Measurements from ENCODE around the gene GBP4.

The GBP4 gene

DNA sequence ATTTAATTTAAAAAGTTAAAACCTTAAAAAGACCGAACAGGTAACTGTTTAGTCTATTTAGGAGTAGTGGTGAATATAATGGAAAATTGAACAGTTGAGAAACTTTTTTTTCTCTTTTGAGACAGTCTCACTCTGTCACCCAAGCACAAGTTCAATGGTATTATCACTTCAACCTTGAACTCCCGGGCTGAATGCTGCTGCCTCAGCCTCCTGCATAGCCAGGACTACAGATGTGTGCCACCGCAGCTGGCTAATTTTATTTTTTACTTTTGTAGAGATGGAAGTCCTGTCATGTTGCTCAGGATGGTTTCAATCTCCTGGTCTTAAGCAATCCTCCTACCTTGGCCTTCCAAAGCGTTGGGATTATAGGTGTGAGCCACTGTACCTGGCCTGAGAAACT lies 56.6 kb downstream of the GBP4 start:
- no peaks in the 10 kb centered on the region for H3K9me3 ChIP-seq (ENCODE audit: control insufficient read depth, low read length)
- H3K36me3 ChIP-seq (ENCODE audit: control insufficient read depth, insufficient read depth, low read length), result no peaks in the 10 kb centered on the region
- H3K4me1 ChIP-seq (ENCODE audit: control insufficient read depth, insufficient read depth, low read length), result no peaks in the 10 kb centered on the region
- no peaks in the 10 kb centered on the region for H3K27me3 ChIP-seq (ENCODE audit: control insufficient read depth, insufficient read depth, low read length)
- no peak overlapping the region for H3K9ac ChIP-seq (ENCODE audit: low read length)
- no peak overlapping the region for H3K4me3 ChIP-seq (ENCODE audit: low read length)

DNA sequence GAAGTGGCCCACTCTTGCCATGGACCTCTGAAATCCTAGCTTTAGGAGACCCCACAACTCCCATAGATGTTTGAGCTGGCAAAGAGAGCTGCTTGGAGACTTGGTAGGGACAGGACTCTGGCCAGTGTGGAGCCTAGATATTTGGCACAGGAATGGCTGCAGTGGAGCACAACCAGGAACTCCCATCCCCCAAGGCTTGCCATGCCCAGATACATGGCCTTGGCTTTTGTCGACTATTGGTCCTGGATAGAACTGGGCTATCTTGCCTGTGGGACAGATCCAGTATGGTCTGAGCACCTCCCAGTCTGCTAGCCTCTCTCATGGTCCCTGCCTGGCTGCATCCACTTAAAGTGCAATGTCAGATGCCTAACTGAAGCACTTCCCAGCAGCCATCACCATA lies 65.0 kb downstream of the GBP4 start:
- H3K27me3 ChIP-seq (ENCODE audit: control insufficient read depth, insufficient read depth, low read length), result no peaks in the 10 kb centered on the region
- H3K4me3 ChIP-seq (ENCODE audit: low read length), result no peak overlapping the region
- peaks cover 11% of the 10 kb centered on the region for H3K4me1 ChIP-seq (ENCODE audit: control insufficient read depth, insufficient read depth, low read length)
- H3K36me3 ChIP-seq (ENCODE audit: control insufficient read depth, insufficient read depth, low read length), result no peaks in the 10 kb centered on the region
- H3K9me3 ChIP-seq (ENCODE audit: control insufficient read depth, low read length), result no peaks in the 10 kb centered on the region
- no peak overlapping the region for H3K9ac ChIP-seq (ENCODE audit: low read length)
